ENCODE measurements around the gene KDM4B. TPM values are rescaled to one million over a fixed set of nuclear protein-coding genes. Genes with fewer than 3 reads are reported as not detected.

KDM4B gene
- polyA plus RNA-seq, 1 of the 3 experiments (the other 2 are of a cell fraction) = 12.2 TPM

- TF ChIP-seq ZBTB33 (IDR thresholded peaks at IDR 0.05; ENCODE audit: borderline replicate concordance, low read depth) = no peak
- TF ChIP-seq GATA2 (CRISPR knock-in tag; IDR thresholded peaks at IDR 0.05) = no peak
These were observed 209.9 kb downstream of the KDM4B start (continued) for GRCh38 chr19:5178841-5179240.

- CTCF ChIA-PET = interaction anchor here (0.6 to 1.9 kb wide), 5 partner anchors 8 to 148 kb away, joined by 3 to 6 read pairs (median 5); no protein-coding TSS in a partner anchor
- no peaks in the 10 kb centered on the region for H3F3A ChIP-seq (replicated peaks; ENCODE audit: insufficient read depth)
- H3K9me3 ChIP-seq = no peaks in the 10 kb centered on the region
- no peak overlapping the region for H3K4me2 ChIP-seq
- H3K36me3 ChIP-seq (replicated peaks in 1 of 2; ENCODE audit: control insufficient read depth in 1 of 2, insufficient read depth in 2 of 2, low read length in 1 of 2) = no peaks in the 10 kb centered on the region
- no peak overlapping the region for H3K27ac ChIP-seq (ENCODE audit: low read depth in 2 of 2, low read length in 1 of 2)
- no peak overlapping the region for H2AFZ ChIP-seq (ENCODE audit: low read depth)
- POLR2A ChIA-PET = no interaction called here
- H3K79me2 ChIP-seq (ENCODE audit: insufficient read depth) = no peaks in the 10 kb centered on the region
- H3K27me3 ChIP-seq (ENCODE audit: insufficient read depth) = no peaks in the 10 kb centered on the region
- H4K20me1 ChIP-seq (ENCODE audit: insufficient read depth) = no peaks in the 10 kb centered on the region
- WGBS (ENCODE audit: low lambda C conversion rate) = 95% methylated on average over 8 of the region's 16 CpGs
- H3K9me2 ChIP-seq = no peaks in the 10 kb centered on the region
- no peak overlapping the region for H3K9ac ChIP-seq
- no peak overlapping the region for H3K4me3 ChIP-seq (ENCODE audit: low read depth in 2 of 2, low read length in 1 of 2)
- no peak for DNase-seq
- no peak for TF ChIP-seq FOXJ3 (CRISPR knock-in tag; IDR thresholded peaks at IDR 0.05)
- TF ChIP-seq CHD2 (IDR thresholded peaks at IDR 0.05; ENCODE audit: low read length, partially characterized antibody) = no peak
- peaks cover 0 to 5% of the 10 kb centered on the region in 2 experiments; a peak in 2 of 4 replicates for H3K4me1 ChIP-seq (ENCODE audit: control insufficient read depth in 1 of 2, insufficient read depth in 2 of 2, low read depth in 1 of 2, low read length in 1 of 2)
These were observed 210.3 kb downstream of the KDM4B start for GRCh38 chr19:5179256-5179655.

GRCh38 chr19:5181329-5181728 is 212.4 kb downstream of the KDM4B start:
- Histone ChIP-seq H3K9ac (no peak overlapping the region), H3K4me1 (ENCODE audit: control insufficient read depth in 1 of 2, insufficient read depth in 2 of 2, low read depth in 1 of 2, low read length in 1 of 2) (peaks cover 0 to 5% of the 10 kb centered on the region in 2 experiments; a peak in 2 of 4 replicates), H3K4me3 (ENCODE audit: low read depth in 2 of 2, low read length in 1 of 2) (no peak overlapping the region), H3K27ac (ENCODE audit: low read depth in 2 of 2, low read length in 1 of 2) (no peak overlapping the region), H3F3A (replicated peaks; ENCODE audit: insufficient read depth) (no peaks in the 10 kb centered on the region), H3K4me2 (no peak overlapping the region), H3K79me2 (ENCODE audit: insufficient read depth) (no peaks in the 10 kb centered on the region), H2AFZ (ENCODE audit: low read depth) (no peak overlapping the region), H3K36me3 (replicated peaks in 1 of 2; ENCODE audit: control insufficient read depth in 1 of 2, insufficient read depth in 2 of 2, low read length in 1 of 2) (no peaks in the 10 kb centered on the region), H3K9me3 (no peaks in the 10 kb centered on the region), H4K20me1 (ENCODE audit: insufficient read depth) (no peaks in the 10 kb centered on the region), H3K9me2 (no peaks in the 10 kb centered on the region), H3K27me3 (ENCODE audit: insufficient read depth) (no peaks in the 10 kb centered on the region)
- ChIA-PET POLR2A (no interaction called here), CTCF (interaction anchor here (0.9 to 1.9 kb wide), 2 partner anchors 133 to 150 kb away, joined by 3 to 5 read pairs; no protein-coding TSS in a partner anchor)
- TF ChIP-seq NFIC (IDR thresholded peaks at IDR 0.05; ENCODE audit: borderline replicate concordance) = no peak
- TF ChIP-seq USF2 (IDR thresholded peaks at IDR 0.05; ENCODE audit: borderline replicate concordance, low read depth, low read length) = no peak
- TF ChIP-seq GATA2 (CRISPR knock-in tag; IDR thresholded peaks at IDR 0.05) = no peak
- TF ChIP-seq ELF1 (IDR thresholded peaks at IDR 0.05) = no peak
- no peak for TF ChIP-seq RFX5 (IDR thresholded peaks at IDR 0.05; ENCODE audit: low read length)
- TF ChIP-seq MEF2A (IDR thresholded peaks at IDR 0.05; ENCODE audit: borderline replicate concordance, low read depth) = no peak
- TF ChIP-seq REST (IDR thresholded peaks at IDR 0.05; ENCODE audit: low read depth, low read length) = no peak
- TF ChIP-seq FOXM1 (IDR thresholded peaks at IDR 0.05; ENCODE audit: low read depth) = no peak
- no peak for TF ChIP-seq MAX (IDR thresholded peaks at IDR 0.05; ENCODE audit: low read depth)
- TF ChIP-seq ZBTB33 (IDR thresholded peaks at IDR 0.05; ENCODE audit: borderline replicate concordance, low read depth) = no peak
- no peak for TF ChIP-seq FOXJ3 (CRISPR knock-in tag; IDR thresholded peaks at IDR 0.05)
- TF ChIP-seq SIN3A (IDR thresholded peaks at IDR 0.05; ENCODE audit: borderline replicate concordance, low read depth, low read length) = no peak
- DNase-seq = no peak
- WGBS (ENCODE audit: low lambda C conversion rate) = 90% methylated on average over 2 of the region's 2 CpGs
